Fibroblast of skin of abdomen (primary cell): ENCODE results near the gene ABHD12B.
"Not testable (repeated sequence)": the region's sequence is repeated elsewhere in the genome, so short reads cannot be mapped to it uniquely, and the experiment has no call there.

Experiments used
- DNase-seq: peaks from one replicate; pipeline ENCODE4 v3.0.0-alpha.2; 2013

ABHD12B gene

DNA sequence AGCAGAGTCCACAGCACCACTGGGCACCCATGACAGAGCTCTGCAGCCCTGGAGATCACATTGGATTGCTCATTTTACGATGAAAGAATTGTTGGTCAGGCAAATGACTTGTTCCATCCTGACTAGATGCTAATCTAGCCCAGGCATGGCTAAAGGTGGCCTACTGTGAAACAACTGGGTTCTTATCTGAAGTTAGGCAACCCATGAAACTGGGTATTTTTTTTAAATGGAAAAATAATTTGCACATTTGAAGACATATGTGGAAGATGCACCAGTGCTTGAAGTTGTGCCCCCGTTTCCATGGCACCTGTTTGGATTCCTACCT lies 64.1 kb downstream of the ABHD12B start:
- DNase-seq = no peak

DNA sequence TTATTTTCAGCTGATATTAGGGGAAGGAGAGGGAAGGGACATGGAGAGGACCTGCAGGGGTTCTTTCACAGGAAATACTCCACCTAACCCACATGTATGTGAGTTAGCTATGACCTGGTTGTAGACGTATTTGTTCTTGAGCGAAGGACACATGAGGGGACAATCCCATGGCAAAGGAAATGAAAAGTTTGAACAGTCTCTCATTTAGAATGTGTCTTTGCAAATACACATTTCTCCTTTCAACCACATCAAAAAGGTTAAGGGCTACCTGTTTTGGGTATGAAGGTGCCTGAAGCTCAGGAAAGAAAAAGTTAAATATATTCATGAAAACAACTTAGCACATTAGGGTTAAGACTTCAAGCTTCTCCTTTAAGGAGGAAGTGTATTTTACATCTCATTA lies 65.0 kb downstream of the ABHD12B start:
- DNase-seq = no peak

DNA sequence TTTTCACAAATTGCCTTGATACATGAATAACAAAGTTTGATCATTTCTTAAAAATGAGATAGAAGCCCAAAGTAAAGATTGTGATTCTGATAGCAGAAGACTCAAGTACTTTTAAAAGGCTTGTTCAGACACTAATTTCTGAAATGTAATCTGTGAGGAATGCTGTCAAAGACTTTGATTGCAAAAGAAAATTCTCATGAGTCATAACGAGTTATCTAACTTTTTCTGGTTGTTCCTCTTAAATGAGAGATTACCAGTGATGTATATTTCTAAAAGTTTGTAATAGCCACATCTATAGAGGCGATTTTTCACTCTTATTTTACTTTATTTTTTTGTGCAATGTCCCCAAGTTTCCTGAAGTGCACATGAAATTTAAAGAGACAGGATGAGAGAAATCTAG lies 65.5 kb downstream of the ABHD12B start:
- DNase-seq = peak; percentile 64

DNA sequence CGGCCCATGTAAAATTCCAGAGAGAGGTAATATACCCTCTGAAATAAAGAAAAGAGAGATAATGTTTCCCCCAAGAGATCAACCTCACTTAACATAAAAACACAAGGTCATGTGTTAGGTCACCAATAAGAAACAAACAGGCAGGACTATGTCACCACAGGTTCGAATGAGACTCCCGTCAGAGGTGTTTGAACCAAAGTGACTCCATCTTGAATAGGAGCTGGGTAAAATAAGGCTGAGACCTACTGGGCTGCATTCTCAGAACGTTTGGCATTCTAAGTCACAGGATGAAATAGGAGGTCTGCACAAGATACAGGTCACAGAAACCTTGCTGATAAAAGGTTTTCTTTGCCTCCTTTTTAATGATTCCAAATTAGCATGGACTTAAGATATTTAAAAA lies 65.9 kb downstream of the ABHD12B start:
- no peak for DNase-seq

DNA sequence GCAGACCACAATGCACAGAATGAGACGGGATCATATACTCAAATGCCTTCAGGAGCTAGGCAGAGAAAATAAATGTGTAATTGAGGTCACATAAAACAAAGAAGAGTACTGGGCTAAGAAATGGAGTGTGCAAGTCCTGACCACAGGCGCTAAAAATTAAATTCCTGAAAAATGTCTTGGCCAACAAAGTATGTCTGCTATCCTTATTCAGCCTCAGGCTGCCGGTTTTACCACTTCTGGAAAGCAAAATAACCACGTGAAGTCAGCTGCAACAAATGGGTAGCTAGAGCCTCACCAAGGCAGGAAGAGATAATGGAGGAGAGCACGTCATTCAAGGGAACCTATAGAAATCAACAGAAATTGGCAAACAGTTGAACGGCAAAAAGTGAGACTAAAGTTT lies 69.3 kb downstream of the ABHD12B start:
- peak; percentile 78 for DNase-seq

DNA sequence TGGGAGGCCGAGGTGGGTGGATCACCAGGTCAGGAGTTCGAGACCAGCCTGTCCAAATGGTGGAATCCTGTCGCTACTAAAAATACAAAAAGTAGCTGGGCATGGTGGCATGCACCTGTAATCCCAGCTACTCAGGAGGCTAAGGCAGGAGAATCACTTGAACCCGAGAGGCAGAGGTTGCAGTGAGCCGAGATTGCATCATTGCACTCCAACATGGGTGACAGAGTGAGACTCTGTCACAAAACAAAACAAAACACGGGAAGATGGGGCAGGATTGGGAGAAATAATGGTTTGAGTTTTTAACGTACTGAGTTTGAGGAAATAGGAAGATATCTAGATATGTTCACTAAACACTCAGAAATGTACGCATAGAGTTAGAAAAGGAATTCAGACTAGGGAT lies 69.8 kb downstream of the ABHD12B start:
- not testable (repeated sequence) for DNase-seq

DNA sequence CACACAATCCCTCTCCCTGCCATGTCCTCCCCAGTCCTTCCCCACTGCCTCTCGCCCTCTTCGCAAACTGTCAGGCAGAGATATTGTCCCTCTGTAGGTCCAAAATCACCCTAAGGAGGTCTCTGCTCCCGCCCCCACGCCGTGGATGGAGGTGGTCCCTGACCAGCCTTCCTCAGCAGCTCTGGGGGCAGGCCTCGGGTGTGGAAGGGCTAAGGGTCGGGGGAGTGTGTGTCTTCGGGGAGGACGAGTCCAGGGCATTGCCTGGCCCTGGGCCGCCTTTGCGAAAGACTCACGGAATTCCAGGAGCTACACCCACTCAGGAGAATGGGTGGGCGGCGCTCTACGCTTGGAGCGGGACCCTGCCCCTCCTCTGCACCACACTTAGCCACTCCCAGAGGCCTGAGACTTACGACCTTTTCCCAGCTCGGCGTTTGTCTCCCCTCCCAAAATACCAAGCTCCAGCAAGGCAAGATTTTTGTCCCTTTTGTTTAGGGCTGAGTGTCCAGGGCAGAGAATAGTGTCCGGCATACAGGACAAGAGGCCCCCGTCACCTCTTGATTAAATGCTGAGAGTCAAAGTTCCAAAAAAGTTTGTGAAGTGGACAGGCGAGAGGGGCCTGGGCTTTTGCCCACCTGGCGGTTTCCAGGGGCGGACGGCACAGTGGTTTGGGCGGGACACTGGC lies 71.5 kb downstream of the ABHD12B start:
- DNase-seq = no peak

DNA sequence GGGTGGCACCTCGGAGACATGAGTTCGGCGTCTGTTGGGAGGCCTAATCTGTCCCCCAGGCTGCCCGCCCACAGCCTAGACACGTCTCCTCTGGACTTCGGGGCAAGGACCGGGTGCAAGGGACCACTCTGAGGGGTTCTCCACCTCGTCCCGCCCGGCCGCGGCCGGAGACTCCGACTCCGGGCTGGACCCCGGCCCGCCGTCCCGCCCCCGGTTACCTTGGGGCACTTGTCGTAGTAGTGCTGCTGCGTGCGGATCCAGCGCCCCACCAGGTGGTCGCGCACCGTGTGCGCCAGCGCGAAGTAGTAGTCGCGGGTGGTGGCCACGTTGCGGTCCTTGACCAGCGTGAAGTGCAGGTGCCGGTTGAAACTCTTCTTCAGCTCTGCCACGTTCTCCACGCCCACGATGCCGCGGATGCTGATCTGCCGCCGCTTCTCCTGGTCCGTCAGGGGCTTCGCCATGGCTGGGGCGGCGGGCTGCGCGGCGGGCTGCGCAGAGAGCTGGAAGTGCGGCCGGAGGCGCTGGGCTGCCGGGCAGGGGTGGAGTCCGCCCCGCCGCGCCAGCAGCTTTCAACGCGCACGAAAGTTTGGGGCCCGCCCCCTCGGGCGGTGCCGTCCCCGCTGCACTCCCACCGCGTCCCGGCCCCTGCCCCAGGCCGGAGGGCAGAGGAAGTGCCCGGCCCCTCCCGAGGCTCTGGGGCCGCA lies 72.2 kb downstream of the ABHD12B start, which contains the start of gene PYGL:
Gene PYGL (minus strand): TSS at position 541 of the 704 bp plus-strand sequence. CDS start 80 bp downstream, at position 461.
- DNase-seq = peak; percentile 65

DNA sequence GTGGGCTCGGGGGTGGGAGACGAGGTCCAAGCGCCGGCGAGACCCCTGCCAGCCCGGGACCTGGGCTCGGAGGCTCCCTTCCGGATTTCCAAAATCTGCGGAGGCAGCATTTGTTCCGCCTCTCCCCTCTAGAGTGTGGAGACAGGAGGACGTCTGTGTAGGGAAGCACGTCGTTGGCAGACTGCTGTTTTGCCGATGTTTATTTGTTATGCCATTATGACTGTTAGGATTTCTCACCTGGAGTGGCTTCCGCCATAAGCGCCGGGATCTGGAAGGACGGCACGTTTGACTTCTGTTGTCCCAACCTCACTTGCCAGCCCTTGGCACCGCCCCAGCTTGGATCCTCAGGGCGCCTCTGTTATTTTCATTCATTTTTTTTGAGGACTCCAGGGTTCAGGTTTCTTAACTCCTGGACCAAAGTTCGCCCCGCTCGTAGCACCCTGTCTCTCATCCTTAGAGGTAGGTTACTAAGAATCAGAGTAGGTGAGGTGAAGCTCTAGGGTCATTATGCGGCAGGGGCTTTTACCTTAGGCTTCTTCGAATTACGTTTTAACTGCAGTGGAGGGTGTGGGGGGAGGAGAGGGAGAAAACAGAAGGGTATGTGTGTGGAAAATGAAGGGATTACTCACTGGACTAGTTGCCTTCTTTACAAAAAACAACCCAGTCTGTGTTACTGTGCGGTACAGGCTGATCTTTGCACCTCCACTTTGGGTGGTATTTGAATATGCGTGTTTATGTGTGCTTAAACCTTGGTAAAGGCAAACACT lies 73.0 kb downstream of the ABHD12B start:
- DNase-seq = no peak

DNA sequence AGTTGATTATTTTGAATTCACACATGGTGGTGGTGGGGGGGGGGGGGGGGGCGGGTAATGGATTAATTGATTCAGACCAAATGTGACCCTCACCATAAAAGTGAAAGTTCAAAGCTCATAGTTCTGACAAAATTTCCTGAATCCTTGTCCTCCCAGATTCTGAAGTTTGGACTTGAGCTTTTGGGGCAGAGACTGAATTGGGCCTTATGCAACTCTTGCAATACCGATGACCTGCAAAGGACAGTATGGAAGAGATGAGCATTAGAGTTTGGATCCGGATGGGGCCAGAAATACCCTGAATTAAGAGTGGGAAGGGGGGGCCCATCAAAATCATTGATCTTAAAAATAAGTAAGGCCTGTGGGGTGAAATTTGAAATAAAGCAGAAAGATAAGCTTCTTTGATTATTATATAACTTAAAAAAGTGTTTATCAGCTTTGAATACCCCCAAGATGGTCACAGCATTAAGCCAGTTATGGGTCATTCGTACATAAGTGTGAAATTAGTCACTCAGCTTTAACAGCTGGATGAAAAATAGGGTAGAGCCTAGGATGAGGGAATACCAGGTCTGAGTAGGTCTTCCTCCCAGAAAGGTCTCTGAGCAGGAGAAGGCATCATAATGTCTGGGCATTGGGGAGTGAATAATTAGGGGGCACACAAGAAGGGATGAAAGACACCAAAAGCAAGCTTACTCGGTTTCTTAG lies 74.5 kb downstream of the ABHD12B start:
- DNase-seq = no peak

DNA sequence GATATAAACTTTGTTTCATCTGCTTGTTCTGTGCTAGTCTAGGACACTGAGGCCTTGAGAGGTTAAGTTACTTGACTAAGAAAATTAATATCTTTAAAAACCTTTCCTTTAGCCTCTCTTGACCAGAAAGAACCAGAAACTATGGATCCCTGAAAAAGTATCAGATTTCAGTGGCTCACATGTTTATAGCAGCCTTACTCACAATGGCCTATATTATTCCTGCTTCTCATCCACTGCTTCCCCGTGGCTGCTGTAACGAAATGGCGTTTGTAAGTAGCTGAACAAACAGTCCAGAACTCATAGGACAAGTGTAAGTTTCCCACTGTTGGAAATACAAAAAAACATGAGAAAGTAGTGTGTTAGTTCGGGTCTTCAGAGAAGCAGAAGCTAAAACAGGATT lies 75.6 kb downstream of the ABHD12B start:
- DNase-seq = no peak

DNA sequence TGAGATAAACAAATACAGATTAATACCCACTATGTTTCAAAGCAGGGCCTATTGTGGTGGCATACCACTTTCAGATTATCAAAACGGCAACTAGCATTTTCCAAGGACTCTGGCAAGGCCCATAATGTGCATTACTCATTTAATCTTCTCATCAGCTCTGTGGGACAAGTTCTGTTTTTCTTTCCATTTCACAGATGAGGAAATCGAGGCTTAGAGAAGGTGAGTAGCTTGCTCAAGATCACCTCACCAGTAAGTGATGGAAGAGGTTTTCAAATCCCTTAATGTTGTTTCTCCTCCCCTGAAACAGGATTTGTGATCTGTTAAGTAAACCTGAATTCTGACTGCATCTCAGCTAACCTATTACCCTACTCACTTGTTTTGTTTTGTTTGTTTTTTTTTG lies 76.4 kb downstream of the ABHD12B start:
- DNase-seq = no peak

DNA sequence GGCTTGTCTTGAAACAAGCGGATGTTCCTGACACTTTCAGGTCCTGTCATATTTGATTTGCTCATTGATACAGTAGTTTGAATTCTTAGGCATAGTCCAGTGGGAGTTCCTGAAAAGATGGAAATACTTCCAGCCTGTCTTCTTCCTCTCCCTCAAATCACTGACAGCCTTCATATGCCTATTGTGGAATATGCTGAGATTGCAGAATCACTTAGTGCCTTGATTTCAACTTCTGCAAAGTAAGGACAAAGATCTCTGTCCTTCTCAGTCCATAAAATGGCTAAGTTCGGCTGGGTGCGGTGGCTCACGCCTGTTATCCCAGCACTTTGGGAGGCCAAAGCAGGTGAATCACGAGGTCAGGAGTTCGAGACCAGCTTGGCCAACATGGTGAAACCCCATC lies 79.2 kb downstream of the ABHD12B start:
- DNase-seq = no peak

DNA sequence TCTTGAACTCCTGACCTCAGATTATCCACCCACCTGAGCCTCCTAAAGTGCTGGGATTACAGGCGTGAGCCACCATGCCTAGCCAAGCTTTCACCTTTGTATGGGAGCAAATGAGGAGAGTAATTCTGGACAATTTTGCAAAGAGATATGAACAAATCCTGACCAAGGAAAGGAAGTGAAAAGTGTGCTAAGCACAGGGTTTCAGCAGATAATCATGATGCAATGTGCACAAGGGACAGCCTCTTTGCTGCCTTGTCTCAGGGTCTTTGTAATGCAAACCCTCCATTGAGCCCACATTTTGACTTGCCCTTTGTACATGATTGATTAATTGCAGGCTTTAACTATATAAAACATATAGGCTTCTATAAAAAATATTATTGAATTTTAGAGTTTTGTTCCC lies 81.6 kb downstream of the ABHD12B start:
- DNase-seq = no peak
